IPS DF 4.7 (cell line): Measurements from ENCODE around the gene PCK1.

Experiments used
- DNase-seq: peaks from one replicate; pipeline ENCODE4 v3.0.0-alpha.2; 2013; ENCODE audit warnings: low spot score; ENCODE audit errors: extremely low read depth

The PCK1 gene

DNA sequence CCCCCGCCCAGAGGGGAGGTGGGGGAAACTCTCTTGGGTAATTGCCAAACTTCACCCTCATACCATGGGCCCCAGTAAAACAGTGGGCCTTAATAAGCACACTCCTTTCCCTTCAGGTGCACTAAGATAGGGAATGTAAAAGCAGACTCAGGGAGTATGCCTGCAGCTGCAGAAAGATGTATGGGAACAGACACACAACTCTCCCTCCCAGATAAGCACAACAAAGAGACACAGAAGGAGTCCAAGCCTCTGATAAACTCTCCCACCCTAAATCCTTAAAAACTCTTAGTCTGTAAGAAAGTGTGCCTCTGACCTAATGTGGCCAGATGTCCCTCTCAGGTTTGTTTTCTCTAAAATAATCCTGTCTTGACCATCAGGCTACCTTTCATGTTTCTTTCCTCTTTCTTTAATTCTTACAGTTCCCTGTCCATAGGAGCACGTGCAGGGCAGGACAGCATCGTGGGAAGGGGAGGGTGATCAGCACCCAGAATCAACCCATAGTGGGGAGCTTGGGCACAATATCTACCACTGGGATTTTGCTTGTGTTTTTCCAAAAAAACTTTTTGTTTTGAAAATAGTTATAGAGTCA lies 24.7 kb upstream of the PCK1 start:
- no peak for DNase-seq

DNA sequence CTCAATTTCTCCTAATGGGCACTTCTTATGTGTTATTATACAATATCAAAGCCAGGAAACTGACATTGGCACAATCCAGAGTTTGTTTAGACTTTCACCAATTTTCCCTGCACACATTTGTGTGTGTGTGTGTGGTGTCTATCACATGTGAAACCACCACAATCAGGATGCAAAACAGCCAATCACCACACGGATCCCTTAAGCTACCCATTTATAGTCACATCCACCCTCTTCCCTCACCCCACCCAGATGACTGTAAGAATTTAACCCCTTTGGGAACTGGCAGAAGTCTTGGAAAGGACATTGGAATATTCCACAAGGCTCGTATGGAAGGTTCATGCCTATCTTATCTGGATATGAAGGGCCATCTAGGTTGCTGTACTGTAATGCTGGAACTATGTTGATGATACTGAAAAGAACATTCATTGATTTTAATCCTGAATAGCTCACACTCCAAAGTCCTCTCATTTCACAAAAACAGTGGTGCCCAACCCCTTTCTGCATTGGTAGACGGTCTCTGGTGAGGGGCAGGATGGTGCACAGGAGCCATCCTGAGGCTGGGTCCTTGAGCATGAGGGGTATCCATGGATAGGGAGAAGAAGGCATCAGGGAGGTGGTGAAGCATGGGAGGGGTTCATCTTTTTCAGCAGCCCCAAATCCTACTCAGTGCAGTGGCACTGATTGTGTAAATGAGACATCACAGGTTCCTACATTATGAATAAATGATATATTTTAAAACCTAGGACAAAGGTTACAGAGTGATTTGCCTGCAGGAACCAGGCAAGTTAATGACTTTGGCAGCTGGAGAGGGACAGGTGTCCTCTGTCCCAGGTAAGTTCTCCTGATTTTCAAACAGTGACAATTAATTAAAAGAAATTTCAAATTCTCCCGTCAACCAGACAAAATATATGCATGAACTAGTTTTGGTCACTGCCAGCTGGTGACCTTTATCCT lies 23.9 kb upstream of the PCK1 start:
- DNase-seq: no peak

DNA sequence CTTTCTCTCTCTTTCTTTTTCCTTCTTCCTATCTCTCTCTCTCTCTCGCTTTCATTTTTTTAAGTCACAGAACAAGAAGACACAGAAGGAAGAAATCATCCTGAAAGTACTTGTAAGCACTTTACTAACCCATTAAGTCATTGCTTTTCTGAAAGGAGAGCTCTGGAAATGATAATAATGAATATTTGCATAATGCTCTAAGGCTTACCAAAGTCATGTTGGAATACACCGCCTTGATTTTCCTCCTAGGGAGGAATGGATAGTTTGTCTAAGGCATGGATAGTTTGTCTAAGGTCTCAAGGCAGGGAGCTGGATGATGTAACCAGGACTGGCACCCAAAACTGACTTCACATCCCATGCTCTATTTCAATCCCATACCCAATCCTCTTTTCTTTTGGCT lies 23.1 kb upstream of the PCK1 start:
- DNase-seq: no peak

DNA sequence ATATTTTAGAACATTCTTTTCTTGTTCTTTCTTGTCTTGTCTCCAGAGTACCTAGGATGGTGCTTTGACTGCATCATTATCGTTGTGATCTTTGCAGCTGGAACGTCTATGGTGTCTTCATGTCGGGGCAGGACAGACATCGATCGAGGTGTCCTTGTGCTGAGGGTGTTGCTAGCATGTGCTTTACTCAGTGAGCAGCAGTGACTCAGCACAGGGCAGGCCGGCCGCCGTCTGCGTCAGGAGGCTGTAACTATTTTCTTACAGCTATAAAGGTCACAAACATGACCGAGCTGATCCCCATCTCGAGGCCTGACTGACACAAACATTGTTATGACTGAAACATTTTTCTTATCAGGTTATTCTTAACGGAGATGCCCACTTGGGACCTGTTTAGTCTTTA lies 21.0 kb upstream of the PCK1 start:
- DNase-seq: no peak

DNA sequence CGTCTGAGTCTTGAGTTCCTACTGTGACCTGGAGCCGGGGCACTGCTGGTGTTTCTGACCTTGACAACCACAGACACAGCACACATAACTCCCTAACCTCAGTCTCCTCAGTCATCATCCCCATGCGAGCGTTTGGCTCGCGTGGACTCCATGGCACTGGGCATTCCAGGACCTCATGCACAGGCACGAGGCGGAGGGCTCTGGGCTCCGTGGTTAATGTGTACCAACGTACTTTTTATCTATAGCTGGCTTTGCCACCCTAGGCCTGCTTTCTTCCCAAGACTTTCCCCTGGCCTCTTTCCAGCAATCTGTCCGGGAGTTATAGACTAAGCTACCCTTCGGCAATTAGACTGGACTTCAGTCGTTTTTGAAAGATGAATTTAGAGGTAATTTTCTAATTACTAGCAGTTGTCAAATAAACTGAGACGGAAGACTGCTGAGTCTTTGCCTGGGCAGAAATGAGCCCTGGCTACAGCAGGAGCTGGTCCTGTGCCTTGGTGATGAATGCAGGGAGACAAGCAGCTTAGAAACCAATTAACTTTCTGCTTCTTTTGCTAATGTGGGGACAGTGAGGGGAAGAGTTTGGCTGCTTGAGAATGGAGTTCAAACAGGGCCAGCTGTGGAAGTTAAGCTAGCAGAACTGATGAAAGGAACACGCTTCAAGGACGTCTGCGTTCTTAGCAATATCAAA lies 19.9 kb upstream of the PCK1 start:
- DNase-seq: no peak

DNA sequence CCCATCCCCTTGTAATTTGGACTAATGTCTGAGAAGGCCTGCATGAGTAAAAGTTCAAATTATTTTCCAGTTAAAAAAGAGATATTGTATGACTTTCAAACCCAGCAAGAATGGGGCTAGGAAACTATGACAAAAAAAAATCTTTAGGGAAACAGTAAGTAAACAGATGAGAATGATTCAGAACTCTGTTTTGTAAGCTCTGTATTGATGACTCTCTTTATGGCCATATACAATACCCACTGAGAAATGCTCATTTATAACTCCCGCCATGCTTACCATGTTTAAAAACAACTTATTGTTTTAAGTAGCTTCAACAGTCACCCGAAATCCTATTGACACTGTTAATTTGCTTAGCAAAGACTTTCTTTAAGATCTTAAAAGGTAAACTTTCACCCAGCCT lies 17.2 kb upstream of the PCK1 start:
- no peak for DNase-seq

DNA sequence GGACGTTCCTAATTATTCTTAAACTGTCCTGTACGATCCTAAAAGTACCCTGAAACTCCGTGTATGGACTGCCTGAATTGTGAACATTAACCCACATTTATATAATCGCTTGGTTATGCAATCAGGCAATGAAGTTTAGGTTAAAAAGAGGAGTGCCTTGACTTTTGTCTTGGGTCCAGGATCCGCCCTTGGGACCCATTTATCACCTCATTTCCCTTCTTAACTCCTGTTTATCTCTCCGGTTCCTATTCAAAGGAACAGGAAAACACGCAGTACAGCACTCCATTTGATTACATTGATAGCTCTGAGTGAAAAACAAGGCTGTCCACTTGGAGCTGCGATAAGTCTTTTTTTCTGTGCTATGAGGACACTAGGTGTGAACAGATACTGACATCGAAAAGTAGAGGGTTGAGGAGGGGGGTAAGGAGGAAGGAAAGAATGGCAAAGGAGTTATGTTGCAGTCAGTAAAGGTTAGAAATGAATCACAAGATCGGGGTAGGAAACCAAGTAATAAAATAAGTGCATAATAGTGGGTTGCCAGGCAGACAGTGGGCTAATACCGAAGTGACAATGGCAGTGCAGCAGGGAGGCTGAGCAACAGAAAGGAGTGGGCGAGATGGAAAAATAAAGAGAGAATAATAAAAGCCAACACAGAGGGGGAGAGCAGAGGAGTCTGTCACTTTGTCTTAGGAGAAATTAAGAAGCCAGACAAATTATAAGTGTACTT lies 15.9 kb upstream of the PCK1 start:
- DNase-seq: no peak

DNA sequence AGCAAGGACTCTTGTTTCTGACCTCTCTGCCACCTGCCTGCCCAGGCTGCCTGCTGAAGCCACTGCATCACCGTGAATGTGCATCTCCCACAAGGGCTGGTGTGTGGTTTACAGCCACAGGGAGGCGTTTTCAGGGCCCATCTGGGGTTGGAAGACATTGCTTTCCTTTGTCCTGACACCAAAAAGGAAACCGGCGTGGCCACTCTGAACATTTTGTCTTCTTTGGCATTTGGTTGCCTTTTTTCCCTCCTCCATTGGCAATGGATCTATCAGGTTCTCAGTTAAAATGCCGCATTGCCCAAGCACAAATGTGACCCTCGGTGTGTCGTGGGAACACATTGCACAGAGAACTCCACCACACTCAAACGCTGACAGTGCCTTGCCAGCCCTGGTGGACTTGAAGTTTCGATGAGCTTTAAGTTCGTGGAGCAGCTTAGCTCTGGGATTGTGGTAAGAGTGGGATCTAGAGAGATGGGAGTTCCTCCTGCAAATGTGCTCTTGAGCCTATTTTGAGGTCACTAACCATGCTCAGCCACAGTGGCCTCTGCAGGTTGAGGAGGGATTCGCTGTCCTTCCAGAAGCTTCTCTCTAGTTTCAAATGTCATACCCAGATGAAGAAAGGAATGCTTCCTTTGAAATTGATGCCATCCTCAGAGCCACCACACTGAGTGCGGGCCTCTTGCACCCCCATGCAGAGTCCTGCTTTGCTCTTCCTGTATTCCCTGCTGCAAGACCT lies 14.8 kb upstream of the PCK1 start:
- no peak for DNase-seq

DNA sequence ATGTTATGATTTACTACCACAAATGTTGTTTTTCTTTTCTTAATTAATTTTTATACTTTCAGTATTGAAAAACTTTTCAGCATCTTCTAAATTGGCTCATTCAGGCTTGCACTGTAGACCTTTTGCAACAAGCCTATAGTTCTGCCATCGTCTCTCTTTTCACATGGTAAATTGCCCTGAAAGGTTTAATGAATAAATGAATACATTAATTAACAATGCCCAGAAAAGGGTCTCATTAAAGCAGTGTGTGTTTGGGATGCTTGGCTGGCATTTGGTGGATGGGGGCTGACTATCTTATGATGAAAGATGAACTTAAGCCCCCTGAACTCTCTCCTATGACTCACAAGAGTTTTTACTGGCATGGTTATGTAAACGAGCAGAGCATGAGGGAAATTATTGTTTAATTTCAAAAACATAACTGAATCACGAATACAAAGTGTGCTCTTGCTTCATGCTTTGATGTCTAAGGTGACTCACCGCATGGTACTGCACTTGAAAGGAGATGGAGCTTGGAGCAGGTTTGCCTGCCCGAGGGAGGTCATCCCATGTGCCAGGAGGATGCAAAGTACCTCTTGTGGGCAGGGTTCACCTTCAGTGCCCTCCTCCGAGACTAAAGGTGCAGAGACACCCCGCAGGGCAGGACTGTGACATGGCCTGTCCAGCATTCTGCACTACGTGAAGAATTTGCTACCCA lies 13.8 kb upstream of the PCK1 start:
- DNase-seq: no peak

DNA sequence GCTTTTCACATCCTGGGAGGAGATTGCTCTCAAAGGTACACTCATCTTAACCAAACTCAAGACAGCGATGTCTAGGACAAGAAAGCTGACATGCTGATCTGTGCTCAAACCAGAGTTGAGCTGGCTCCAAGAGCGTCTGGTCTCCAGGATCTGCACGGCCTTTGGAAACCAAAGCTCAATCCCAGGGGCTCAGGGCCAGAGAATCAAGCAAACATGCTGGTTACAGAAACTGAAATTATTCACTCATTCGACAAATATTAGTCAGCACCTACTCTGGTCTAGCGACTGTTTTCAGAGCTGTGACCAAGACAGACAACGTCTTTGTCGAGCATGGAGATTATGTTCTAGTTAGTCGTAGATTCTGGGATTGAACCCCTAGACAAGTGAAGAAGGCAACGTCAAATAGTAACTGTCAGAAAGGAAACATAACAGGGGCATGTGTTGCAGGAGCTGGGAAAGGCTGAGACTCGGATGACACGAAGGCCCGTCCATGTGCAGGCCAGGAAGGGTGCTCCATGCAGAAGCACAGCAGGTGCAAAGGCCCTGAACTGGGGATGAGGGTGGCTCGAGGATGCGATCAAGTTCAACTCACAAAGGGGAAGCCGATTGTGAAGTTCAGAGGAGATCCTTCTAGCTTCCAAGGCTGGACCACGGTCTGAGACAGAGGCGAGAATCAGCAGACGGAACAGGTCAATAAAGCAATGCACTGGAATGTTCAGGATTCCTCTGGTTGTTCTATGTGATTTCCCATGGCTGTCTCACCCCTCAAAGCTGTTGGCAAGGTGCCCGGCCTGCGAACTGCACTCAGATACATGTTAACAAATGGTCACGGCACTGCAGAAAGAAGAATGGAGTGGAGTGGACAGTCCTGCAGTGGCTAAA lies 12.5 kb upstream of the PCK1 start:
- no peak for DNase-seq

DNA sequence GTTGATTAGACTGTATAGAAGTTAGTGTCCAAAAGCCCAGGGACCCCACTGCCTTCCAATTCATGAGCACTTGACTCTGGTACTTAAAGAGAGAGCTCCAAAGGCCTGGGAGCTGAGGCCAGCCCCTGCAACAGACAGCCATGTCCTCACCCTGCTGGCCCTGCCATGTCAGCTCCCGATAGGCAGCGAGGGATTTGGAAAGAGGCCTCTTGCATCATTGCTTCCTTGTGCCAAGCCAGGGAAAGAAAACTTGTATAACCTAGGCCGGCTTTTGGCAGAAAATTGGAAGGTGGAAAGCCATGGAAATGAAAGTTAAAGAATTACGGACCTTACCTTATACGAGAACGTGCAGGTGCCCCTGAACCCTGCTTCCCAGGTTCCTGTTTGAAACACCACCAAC lies 8.4 kb upstream of the PCK1 start:
- no peak for DNase-seq

DNA sequence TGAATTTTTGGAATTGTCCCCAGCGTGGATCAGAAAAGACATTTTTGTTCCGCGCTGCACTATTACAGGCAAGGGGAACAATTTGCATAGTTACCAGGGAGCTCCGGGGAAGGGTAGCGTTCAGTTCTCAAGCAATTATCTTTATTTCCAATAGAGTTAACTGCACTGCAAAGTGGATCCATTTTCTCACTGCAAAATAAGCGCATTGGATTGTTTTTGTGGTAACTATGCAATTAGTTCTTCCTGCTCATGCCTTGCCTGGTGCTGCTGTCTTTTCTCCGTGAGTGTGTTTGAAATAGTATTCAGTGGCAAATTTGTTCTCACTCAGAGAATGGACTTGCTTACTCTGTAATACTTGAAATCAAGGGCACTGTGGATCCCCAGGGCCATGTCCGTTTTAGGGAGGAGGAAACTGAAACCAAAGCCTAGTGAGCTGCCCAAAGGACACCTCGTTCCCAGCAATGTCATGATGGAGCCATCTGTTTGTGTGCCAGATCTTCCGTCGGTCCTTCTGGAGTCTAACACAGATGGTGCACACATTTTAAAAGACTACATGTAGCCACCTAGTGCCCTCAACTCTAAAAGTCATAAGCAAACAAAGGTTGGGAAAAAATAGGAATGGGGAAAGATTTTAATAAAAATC lies 7.4 kb upstream of the PCK1 start:
- no peak for DNase-seq

DNA sequence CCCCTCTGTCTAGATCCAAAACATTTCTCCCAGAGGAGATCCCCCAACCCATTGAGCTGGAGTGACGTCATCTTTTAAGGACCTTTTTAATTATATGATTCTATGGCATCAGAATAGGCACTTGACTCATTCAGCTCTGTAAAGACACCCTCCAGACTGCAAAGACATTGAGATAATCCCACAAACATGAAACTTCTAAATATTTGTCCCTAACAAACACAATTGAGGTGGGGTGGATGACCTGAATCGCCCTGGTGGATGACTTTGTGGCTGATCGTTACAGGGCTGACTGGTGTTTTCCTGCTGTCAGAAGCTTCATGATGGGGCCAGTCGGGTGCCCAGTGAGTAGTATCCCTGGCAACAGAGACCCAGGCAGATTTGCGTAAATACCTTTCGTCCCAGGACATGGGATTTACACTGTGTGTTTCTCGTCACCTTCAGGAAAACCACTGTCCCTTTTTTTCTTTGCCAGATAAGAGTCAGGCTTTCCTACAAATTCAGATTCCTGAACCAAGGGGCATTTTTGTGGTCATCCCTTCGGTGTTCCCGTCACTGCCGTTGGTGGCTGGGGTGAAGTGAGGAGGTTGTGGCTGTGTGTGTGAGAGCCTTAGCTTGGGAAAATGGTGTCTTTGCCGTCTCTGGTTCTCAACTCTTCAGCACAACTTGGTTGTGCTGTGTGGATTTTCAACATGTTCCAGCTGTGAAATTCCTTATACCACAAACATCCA lies 5.3 kb upstream of the PCK1 start:
- DNase-seq: no peak

DNA sequence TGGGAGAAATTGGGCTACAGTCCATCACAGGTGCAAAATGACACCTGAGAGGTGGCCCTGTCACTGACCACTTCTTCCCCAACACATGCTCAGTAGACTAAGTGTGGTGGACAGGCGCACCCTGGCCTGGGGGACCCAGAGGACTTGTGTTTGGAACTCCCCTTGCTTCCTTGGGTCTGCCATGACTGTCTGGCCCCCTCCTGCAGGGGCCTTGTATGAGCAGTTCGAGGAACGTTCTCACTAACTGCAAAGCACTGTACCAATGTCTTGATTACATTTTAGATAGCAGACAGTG lies 4.0 kb upstream of the PCK1 start:
- DNase-seq: no peak

DNA sequence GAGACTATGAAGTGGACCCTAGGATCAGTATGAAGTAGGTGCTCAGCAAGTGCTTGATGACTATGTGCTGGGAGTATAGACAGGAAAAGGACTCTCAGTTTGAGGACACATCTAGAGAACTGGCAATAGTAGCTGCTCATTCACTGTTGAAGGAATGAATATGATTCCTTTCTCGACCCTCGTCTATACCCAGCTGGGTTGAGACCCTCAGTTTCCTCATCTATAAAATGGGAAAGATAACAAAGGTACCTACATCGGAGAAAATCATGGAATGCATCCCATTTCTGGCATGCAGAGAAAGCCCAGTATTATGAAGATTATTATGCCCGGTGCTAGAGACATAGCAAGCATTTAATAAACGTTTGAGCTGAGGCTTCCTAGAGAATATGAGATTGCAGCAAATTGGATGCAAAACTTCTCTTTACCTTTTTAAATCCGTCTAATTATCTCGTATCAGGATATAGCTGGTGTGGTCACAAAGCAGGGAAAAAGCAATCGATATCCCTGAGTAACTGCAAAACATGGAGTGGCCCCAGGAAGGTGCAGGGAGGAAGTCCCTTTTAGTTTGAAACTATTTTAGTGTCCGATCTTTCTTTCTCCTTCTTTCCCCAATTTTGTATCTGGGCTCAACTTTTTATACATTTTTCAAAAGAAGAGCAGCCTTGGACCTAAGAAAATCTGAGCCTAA lies 2.8 kb upstream of the PCK1 start:
- DNase-seq: no peak

DNA sequence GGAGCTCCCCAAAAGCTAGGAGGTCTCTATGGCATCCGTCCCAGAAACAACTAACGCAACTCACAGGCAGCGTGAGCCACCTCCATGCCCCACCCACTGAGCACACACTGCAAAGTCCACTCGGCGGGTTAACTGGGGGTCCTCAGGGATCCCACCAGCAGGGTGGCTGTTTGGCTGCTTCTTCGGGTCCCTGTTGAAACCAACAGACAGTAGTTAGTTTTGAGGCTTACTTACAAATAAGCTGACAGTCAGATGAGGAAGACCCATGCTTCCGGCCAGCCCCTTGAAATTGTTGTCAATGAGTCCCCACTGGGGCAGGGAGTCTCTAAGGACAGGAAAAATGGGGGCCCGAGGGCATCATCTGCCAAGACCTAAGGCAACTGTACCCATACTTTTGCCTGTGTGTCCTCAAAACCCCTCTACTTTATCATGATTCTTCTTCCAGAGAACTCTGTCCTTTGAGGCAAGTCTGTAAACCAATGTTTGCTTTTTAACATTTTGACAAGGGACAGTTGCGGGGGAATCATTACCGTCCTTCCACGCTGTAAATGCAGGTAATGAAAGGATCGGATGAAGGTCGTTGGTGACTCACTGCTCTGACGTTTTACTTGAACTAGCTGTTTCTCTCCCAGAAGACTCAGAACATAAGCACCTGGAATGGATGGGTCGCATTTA lies 2.2 kb upstream of the PCK1 start:
- DNase-seq: no peak

DNA sequence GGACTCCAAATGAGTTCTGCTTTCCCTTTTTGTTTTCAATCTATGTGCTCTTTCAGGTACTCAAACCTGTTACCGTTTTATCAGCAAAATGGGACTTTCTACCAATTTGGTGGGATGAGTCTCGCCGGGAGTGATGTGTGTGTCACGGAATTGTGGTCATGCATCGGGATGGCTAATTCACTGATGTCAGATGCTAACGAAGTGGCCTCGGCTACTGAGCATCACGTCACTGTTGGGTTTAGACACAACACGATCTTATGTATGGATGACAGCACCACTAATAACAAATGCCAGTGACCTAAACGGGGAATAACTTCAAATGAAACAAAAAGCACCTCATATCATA lies 1.6 kb upstream of the PCK1 start:
- DNase-seq: no peak
